ENCODE data around the gene SLC7A6OS. TPM values are rescaled to one million over a fixed set of nuclear protein-coding genes. Genes with fewer than 3 reads are reported as not detected.

The SLC7A6OS gene
- total RNA-seq, 1 donor from 2014 or later: 23.4 TPM

- no peak for DNase-seq (ENCODE audit: low spot score)
Observed at GRCh38 chr16:68279726-68280558, 30.8 kb downstream of the SLC7A6OS start.

GRCh38 chr16:68276223-68276622 is 34.5 kb downstream of the SLC7A6OS start:
- DNase-seq (ENCODE audit: low spot score): no peak

- no peak for DNase-seq (ENCODE audit: low spot score)
Observed at GRCh38 chr16:68275611-68276191, 35.0 kb downstream of the SLC7A6OS start.

DNA sequence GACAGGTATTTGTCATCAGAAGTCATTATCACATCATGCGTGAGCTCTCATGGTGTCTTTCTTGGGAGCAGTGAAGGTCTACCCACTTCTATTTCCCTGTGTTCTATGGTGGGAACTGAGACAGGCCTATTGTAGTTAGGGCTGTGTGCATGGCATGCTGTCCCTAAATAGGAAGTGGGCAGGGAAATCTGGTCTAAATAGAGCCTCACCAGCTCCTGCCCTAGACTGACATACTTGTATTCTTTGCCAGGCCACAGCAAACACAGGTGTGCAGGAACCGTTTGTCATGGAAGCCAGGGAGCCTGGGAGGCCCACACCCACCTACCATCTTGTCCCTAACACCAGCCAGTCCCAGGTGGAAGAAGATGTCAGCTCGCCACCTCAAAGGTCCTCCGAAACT is 36.3 kb downstream of the SLC7A6OS start:
- DNase-seq (ENCODE audit: low spot score): no peak

DNA sequence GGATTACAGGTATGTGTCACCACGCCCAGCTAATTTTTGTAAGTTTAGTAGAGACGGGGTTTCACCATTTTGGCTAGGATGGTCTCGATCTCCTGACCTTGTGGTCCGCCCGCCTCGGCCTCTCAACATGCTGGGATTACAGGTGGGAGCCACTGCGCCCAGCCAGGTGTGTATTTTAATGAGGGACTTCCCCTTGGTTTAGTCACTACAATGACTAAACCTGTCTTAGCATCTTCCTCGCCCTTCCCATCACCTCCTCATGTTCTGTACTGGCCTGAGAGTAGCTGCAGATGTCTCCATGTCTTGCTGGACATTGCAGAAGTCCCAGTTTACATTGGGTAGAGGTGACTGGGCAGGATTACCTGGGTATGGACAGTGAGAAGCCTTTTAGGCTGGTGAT is 36.9 kb downstream of the SLC7A6OS start:
- no peak for DNase-seq (ENCODE audit: low spot score)

DNA sequence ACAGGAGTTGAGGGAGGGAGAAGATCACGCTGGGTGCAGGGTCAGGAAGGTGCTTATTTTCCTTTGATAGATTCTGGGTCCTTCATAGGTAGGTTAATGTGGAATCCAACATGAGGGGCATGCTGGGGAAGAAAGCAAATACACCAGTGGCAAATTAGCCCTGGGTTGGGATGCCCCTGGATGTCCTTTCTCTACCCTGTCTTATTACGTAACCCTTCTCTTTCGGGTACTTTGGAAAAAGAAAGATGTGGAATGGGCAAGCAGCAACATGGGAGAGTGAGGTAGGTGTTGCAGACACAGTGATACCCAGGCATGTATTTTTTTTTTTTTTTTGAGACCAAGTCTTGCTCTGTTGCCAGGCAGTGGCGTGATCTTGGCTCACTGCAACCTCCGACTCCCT is 37.3 kb downstream of the SLC7A6OS start:
- DNase-seq (ENCODE audit: low spot score): no peak

DNA sequence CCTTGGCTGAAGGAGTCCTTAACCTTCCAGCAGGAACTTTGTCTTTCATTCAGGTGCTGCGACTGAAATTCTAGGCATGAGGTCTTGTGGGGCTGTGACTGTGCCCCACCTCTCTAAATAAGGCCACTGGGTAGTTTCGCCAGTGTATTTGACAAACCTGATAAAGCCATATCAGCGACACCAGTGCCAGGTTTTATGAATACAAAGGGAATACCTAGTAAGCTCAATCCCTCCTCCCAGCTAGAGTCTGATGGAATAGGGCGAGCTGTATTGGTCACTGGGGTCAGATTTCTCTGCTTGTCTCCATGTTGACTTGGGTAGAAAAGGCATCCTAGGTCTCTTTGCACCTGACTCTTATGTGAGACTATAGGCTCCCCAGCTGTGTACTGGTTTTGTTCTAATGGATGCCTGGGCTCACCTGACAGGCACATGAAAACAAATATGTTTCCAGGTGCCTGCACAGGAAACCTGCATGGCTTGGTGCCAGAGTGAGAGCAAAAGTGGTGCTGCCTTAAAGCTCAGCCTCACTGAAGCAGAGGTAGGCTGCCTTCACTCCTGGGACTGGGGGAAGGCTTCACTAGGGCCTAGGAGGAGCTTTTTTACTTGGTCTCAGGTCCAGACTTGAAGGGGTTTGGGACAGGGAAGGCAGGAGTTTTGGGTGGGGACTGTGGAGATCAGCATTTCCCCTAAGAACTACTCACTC is 38.1 kb downstream of the SLC7A6OS start:
- no peak for DNase-seq (ENCODE audit: low spot score)

GRCh38 chr16:68270353-68270752 is 40.4 kb downstream of the SLC7A6OS start:
- DNase-seq (ENCODE audit: low spot score): no peak

DNA sequence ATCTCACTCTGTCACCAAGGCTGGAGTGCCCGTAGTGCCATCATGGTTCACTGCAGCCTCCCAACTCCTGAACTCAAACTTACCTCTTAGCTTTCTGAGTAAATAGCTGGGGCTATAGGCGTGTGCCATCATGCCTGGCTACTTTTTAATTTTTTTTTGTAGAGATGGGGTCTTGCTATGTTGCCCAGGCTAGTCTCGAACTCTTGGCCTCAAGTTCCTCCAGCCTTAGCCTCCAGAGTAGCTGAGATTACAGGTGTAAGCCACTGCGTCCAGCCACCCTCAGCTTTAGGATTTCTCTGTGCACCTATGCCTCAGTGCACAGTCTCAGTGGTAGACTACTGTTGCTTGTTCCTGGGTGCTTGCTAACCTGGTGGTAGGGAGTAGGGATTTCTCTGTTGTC is 41.0 kb downstream of the SLC7A6OS start:
- DNase-seq (ENCODE audit: low spot score): no peak

- DNase-seq (ENCODE audit: low spot score): no peak
Observed at GRCh38 chr16:68267612-68268405, 42.9 kb downstream of the SLC7A6OS start.

GRCh38 chr16:68265078-68265920 is 45.4 kb downstream of the SLC7A6OS start:
- peak; percentile 72 for DNase-seq (ENCODE audit: low spot score)

DNA sequence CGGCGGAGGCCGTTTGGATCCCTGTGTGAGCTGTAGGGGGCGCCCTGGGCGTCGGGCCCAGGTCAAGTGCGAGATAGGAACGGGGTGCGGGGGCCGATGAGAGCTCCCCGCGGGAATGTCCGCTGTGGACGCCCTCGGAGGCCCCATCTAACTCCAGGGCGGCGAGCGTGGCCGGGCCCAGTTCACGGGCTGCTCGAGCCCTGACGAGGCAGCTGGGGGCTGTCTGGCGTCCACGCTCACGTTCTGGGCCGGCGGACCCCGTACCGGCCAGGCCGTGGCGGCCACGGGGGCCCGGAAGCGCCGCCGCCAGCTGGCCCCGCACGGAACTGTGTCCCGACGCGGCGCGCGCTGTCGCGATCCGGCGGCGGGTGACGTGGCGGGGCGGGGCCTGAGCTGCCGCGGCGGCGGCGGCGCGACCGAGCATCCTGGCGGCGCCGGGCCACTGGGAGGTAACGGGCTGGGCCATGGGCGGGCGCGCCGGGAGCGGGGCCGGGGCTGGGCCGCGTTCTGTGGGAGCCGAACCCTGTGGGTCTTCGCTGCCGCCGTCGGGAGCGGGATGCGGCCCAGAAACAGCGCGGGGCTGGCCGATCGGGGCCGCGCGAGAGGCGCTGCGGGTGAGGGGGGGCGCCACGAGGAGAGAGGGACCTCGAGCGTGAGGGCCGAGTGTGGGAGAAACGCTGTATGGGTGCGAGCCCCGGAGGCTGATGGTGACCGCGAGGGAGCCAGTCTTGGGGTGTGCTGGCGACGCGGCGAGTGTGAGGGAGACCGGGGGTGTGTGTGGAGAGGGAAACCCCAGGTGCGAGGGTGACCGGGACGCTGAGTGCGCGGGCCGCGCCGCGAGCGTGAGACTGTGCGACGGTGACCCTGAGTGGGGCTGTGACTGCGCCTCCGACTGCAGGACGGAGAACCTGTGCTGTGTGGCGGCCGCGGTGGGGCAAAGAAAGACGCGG is 46.3 kb downstream of the SLC7A6OS start, which contains the start of gene SLC7A6:
SLC7A6 (plus strand) TSS at position 399 of the 950 bp plus-strand sequence. CDS start 10,201 bp downstream, outside the sequence.
- peak; percentile 77 for DNase-seq (ENCODE audit: low spot score)

DNA sequence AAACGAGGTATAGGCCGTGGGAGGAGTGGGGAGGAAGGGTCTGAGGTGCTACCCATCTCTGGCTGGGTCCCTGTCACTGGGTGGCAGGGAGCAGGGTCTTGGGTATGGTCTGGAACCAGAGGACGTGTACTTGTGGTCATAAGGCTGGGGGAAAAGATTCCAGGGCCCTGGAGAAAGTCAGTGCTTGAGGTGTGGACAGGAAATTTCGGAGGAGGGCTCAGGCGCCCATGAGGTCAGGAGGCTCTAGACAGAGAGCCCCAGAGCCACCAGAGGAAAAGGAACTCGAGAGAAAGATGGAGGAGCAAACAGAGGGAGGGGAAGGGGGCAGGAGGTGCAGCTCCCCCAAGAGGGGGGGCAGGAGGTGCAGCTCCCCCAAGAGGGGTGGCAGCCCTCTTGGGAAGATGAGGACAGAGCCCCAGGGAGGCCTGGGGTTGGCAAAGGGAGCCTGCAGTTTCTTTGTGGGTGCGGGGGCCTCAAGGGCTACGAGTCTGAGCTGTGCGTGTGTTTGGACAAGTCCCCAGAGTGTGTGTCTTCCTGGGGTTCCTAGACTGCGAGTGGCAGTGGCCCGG is 47.1 kb downstream of the SLC7A6OS start:
- no peak for DNase-seq (ENCODE audit: low spot score)

DNA sequence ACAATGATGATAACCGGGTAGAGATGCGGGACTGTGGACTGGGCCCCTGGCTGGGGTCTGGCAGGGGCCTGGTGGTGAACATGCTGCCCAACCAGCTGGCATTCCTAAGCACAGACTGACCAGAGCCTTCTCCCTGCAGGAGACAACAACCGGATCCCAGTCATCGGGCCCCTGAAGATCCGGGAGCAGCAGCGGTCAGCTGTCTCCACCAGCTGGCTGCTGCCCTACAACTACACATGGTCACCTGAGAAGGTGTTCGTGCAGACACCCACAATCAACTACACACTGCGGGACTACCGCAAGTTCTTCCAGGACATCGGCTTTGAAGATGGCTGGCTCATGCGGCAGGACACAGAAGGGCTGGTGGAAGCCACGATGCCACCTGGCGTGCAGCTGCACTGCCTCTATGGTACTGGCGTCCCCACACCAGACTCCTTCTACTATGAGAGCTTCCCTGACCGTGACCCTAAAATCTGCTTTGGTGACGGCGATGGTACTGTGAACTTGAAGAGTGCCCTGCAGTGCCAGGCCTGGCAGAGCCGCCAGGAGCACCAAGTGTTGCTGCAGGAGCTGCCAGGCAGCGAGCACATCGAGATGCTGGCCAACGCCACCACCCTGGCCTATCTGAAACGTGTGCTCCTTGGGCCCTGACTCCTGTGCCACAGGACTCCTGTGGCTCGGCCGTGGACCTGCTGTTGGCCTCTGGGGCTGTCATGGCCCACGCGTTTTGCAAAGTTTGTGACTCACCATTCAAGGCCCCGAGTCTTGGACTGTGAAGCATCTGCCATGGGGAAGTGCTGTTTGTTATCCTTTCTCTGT is 51.5 kb downstream of the SLC7A6OS start:
- no peak for DNase-seq (ENCODE audit: low spot score)

DNA sequence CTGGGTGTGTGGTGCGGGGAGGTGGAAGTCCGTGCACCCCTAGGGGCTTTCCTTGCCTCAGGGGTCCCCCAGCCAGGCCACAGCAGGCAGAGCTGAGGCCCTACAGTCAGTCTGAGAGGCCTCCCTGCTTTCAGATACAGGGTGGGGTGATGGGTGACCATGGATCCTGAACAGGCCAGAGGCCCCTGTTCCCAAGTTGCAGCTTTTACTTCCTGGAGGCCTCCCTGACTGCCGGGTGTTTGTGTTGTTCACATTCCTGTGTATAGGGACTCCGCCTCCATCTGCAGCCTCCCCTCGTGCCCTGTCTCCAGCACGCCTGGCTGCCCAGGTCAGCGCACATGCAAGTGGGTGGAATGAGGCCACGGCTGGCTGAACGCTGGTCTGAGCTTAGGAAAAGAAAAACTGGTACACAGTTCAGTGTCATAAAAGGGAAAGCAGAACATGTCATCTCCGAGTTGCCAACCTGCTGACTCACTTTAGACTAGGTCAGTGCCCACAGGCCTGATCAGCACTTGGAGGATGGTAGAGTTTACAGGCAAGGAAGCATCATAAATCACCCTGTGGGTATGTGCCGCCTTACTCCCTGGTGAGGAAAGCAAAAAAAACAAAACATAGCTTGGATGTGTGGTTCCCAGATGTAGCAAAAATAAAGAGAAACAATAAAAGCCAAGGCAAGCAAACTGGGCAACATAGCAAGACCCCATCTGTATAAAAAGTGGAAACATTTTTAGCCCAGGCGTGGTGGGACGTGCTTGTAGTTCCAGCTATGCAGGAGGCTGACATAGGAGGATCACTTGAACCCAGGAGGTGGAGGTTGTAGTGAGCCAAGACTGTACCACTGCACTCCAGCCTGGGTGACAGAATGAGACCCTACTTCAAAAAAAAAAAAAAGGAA is 52.6 kb downstream of the SLC7A6OS start:
- DNase-seq (ENCODE audit: low spot score): peak; percentile 79

GRCh38 chr16:68257251-68257905 is 53.4 kb downstream of the SLC7A6OS start:
- DNase-seq (ENCODE audit: low spot score): no peak

DNA sequence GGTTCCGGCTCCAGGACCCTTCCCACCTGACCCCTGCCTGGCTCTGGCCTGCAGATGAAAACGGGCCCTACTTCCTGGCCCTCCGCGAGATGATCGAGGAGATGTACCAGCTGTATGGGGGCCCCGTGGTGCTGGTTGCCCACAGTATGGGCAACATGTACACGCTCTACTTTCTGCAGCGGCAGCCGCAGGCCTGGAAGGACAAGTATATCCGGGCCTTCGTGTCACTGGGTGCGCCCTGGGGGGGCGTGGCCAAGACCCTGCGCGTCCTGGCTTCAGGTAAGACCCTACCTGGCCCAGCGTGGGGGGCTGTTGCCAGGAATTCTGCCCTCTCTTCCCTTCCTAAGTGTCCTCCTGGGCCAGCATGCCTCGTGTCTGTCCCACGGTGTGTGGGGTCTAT is 55.0 kb downstream of the SLC7A6OS start:
- no peak for DNase-seq (ENCODE audit: low spot score)
